ENCODE measurements around the gene C5. TPM values are rescaled to one million over a fixed set of nuclear protein-coding genes. Genes with fewer than 3 reads are reported as not detected.

Gene C5
- total and polyA plus RNA-seq, 9 of the 15 experiments (the other 6 are each of a cell fraction or from before 2014, with no cell fraction given) = 0.08 to 0.91 (median 0.42) TPM

- TF ChIP-seq, protein P1, sequence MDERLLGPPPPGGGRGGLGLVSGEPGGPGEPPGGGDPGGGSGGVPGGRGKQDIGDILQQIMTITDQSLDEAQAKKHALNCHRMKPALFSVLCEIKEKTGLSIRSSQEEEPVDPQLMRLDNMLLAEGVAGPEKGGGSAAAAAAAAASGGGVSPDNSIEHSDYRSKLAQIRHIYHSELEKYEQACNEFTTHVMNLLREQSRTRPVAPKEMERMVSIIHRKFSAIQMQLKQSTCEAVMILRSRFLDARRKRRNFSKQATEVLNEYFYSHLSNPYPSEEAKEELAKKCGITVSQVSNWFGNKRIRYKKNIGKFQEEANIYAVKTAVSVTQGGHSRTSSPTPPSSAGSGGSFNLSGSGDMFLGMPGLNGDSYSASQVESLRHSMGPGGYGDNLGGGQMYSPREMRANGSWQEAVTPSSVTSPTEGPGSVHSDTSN (CRISPR knock-in tag; IDR thresholded peaks at IDR 0.05; ENCODE audit: low read depth) = no peak
- TF ChIP-seq, protein P1 (tag; conservative IDR thresholded peaks at IDR 0.05; ENCODE audit: low read depth) = no peak
- TF ChIP-seq NCOA1 (IDR thresholded peaks at IDR 0.05; ENCODE audit: low read depth) (no peak), ZNF134 (CRISPR knock-in tag; conservative IDR thresholded peaks at IDR 0.05) (no peak), MXI1 (IDR thresholded peaks at IDR 0.05; ENCODE audit: low read depth, low read length) (no peak), GABPB2 (CRISPR knock-in tag; conservative IDR thresholded peaks at IDR 0.05) (no peak), CHD1 (IDR thresholded peaks at IDR 0.05; ENCODE audit: low read length) (no peak), CSDE1 (IDR thresholded peaks at IDR 0.05) (no peak), NFE2L1 (tag; IDR thresholded peaks at IDR 0.05; ENCODE audit: borderline replicate concordance, low read depth) (no peak), KAT8 (IDR thresholded peaks at IDR 0.05; ENCODE audit: low read depth) (no peak), ATF1 (CRISPR knock-in tag; IDR thresholded peaks at IDR 0.05) (no peak), ATF1 (tag; IDR thresholded peaks at IDR 0.05) (no peak), SMARCC2 (IDR thresholded peaks at IDR 0.05; ENCODE audit: low read depth) (no peak), E2F4 (CRISPR knock-in tag; IDR thresholded peaks at IDR 0.05; ENCODE audit: low read depth) (no peak)
- TF ChIP-seq, protein P2, sequence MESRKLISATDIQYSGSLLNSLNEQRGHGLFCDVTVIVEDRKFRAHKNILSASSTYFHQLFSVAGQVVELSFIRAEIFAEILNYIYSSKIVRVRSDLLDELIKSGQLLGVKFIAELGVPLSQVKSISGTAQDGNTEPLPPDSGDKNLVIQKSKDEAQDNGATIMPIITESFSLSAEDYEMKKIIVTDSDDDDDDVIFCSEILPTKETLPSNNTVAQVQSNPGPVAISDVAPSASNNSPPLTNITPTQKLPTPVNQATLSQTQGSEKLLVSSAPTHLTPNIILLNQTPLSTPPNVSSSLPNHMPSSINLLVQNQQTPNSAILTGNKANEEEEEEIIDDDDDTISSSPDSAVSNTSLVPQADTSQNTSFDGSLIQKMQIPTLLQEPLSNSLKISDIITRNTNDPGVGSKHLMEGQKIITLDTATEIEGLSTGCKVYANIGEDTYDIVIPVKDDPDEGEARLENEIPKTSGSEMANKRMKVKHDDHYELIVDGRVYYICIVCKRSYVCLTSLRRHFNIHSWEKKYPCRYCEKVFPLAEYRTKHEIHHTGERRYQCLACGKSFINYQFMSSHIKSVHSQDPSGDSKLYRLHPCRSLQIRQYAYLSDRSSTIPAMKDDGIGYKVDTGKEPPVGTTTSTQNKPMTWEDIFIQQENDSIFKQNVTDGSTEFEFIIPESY (CRISPR knock-in tag; IDR thresholded peaks at IDR 0.05) = no peak
These were observed 135.1 kb downstream of the C5 start (continued) for GRCh38 chr9:120914953-120915352.
